HG03025 (cell line): ENCODE results near the gene TUBB6.

Experiments
- ATAC-seq: cut with Tn5 transposase; IDR thresholded peaks from one replicate; pipeline ENCODE4 v1.9.1; 2021; ENCODE audit warnings: mild to moderate bottlenecking, moderate library complexity; ENCODE audit not compliant: unreplicated experiment, low FRiP score

TUBB6 gene

GRCh38 chr18:12335503-12335902 lies 27.5 kb downstream of the TUBB6 start:
- ATAC-seq: no peak

- ATAC-seq: no peak
These were observed 28.2 kb downstream of the TUBB6 start for GRCh38 chr18:12336171-12336613.

- no peak for ATAC-seq
These were observed 28.8 kb downstream of the TUBB6 start for GRCh38 chr18:12336887-12337286.

GRCh38 chr18:12338382-12338781 lies 30.3 kb downstream of the TUBB6 start:
- no peak for ATAC-seq

DNA sequence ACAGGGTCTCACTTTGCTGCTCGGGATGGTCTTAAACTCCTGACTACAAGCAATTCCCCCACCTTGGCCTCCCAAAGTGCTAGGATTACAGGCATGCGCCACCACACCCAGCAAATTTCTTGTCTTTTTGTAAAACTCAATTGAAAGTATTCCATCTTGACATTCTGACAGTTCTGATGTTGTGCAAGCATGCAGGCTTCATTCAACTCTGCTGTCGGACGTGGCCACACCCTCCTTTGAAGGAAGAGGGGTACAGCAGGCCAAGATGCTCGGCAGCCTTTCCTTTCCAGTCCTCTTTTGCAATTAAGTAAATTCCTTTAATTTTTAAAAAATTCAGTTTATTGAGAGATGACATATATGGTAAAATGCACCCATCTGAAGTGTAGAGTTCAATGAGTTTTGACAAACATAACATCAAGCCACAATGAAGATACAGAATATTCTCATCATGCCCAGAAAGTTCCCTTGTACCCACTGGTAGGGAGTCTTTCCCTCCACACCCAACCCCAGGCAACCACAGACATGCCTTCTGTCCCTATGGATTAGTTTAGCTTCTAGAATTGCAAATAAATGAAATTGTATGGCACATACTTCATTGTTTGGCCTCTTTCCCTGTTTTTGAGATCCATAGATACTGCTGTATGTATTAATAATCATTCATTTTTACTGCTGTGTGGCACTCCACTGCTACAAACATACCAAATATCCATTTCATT lies 33.1 kb downstream of the TUBB6 start:
- ATAC-seq: no peak

DNA sequence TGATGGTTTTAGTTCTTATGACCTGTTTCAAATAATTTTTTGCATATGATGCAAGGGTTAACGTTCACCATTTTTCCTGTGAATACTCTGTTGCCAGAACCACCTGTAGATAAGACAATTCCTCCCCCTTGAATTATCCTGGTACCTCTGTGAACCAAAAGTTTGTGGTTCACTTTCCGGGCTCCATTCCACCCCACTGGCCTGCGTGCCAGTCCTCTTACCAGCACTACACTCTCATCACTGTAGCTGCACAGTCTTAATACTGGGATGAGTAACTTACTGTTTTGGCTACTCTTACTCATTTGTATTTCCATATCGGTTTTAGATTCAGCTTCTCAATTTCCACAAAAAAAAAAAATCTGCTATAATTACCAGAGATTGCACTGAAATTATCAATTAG lies 34.6 kb downstream of the TUBB6 start:
- no peak for ATAC-seq

- no peak for ATAC-seq
These were observed 37.6 kb downstream of the TUBB6 start for GRCh38 chr18:12345491-12346239.

DNA sequence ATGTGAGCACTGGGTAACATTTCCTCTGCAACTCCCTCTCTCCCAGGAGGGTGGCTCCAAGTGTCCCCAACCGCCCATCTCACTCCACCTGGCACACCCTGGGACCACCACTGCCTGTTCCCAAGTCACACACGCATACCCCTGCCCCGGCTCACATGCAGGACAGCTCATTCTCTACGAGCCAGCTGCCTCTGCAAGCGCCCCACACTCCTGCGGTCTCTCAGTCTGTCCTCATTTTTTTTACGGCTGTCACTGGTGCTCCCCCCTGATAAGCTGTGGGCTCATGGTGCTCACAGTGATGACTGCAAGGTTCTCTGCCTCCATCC lies 38.2 kb downstream of the TUBB6 start:
- ATAC-seq: no peak

GRCh38 chr18:12347895-12348294 lies 39.9 kb downstream of the TUBB6 start:
- ATAC-seq: no peak

- ATAC-seq: no peak
These were observed 44.1 kb downstream of the TUBB6 start for GRCh38 chr18:12352188-12352587.

DNA sequence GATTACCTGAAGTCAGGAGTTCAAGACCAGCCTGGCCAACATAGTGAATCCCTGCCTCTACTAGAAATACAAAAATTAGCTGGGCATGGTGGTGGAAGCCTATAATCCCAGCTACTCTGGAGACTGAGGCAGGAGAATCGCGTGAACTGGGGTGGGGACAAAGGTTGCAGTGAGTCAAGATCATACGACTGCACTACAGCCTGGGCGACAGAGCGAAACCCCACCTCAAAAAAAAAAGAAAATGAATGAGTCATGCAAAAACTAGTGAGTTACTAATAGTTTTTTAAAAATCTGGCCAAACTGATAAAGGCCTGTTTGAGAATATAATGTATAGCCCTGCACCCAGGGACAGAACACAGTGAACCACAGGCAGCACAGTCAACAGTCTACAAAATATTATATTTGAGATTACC lies 51.5 kb downstream of the TUBB6 start:
- no peak for ATAC-seq

GRCh38 chr18:12361770-12362378 lies 53.8 kb downstream of the TUBB6 start:
- ATAC-seq: no peak

DNA sequence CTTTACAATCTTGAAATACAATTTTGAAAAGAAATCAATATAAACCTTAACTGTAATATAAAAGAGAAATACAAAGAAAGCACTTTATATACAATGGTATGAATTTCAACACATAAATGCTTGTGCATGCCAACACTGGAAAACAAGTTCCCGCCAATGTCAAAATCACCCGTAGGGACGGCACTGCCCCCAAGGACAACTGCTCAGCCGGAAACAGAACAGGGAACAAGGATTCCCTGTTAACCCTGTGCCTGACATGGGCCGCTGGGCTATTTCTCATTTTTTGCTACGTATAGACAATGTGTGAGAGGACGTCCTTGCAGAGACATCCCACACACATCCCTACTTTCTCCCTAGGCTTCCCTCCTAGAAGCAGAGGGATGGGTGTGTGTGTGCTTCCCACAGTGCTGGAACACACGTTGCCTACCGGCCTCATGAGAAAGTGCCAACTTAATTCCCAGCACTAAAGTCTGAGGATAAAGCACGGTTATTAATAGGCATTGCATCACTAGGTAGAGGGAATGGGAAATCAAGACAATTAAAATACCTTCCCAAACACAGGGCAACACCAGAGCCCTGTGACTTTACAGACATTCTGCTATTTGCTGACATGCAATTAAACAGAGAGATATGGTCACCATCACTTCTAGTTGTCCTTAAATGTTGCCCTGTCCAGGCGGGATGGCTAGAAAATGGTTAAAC lies 54.6 kb downstream of the TUBB6 start:
- ATAC-seq: no peak

DNA sequence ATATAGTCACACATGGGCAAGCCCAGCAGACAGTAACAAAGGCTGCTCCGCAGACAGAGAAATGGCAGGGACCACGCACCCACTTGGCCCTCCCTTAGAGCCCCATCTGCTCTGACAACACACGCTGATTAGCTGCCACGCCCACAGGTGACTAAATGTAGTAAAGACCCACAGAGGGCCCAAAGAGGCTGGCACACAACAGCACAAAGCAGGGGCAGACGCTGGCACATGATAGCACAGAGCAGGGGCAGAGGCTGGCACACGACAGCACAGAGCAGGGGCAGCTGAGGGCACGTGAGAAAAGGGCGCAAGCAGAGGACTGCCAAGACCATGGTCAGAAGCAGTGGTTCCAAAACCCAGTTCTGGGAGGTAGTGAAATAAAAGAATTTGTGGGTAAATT lies 58.3 kb downstream of the TUBB6 start:
- no peak for ATAC-seq

DNA sequence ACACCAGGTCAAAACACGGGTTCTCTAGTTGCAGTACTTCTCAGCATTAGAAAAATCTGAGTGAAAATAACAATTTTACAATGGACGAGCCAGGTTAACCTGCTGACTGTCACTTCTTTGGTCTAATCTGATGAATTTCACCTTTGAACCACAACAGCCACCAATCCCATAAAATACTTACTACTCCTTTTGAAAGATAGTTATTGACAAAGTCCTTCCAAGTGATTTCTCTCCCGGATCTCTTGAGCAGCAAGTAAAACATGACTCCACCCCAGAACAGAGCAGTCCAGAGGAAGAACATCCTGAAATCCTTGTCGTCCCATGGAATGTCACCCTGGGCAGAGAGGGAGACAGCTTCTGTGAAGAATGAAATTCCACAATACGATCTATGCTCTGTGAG lies 58.7 kb downstream of the TUBB6 start:
- ATAC-seq: no peak

- ATAC-seq: no peak
These were observed 61.2 kb downstream of the TUBB6 start for GRCh38 chr18:12369211-12369610.

GRCh38 chr18:12371590-12371989 lies 63.5 kb downstream of the TUBB6 start:
- no peak for ATAC-seq

DNA sequence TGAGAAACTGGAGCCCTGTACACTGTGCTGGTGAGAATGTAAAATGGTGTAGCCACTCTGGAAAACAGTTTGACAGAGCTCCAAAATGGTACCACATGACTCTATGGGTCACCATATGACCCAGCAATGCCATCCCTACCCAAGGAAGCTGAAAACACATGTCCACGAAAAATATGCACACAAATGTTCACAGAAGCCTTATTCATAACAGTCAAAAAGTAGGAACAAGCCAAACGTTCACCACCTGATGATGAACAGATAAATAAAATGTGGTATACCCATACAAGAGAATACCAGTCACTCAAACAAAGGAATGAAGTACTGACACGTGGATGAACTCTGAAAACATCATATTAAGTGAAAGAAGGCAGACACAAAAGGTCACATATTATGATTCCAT lies 64.4 kb downstream of the TUBB6 start:
- no peak for ATAC-seq

DNA sequence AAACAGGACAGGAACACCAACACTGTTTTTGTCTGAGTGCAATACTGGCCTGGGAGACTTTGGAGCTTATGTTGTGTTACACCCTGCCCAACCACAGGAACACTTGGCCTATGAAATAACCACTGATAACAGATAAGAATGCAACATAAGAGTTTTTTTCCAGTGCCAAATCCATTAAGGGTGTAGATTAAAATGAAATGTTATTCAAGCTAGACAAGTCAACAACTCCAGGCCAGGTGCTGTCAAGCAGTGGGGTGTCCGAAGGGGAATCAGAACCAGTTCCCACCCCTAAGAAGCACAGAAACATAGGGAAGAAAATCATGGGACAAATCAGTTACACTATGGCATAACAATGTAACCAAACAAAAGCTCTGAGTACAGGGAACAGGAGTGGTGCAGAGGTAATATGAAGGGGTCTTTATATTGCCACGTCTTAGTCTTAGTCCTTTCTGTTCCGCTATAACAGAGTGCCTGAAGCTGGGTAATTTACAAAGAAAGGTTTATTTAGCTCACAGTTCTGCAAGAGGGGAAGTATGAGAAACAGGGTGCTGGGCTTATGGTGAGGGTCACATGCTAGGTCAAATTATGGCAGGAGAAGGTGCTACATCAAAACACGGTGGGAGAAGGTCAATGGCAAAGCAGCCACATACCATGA lies 65.2 kb downstream of the TUBB6 start:
- ATAC-seq: no peak

DNA sequence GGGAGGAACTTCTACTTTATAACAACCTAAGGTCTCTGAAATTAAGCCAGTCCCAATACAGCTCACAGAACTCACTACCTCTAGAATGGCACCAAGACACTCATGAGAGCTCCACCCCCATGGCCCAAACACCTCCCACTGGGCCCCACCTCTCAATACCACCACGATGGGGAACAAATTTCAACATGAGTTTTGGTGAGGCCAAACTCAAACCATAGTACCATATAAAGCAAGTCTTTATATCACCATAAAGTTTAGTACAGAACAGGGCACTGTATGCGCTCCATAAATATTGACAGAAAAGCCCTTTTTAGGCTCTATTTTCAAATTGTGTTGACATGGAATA lies 65.7 kb downstream of the TUBB6 start:
- ATAC-seq: no peak

GRCh38 chr18:12374401-12374800 lies 66.4 kb downstream of the TUBB6 start:
- ATAC-seq: no peak
